Inflammatory macrophage treated with lipopolysaccharide for 4 hours (primary cell): ENCODE data around the gene AGPAT4.
A peak's percentile ranks its signal among the peaks of the same experiment; 100 is the strongest.
"Not testable (repeated sequence)": the region's sequence is repeated elsewhere in the genome, so short reads cannot be mapped to it uniquely, and the experiment has no call there.

ENCODE experiments used
- DNase-seq: peaks from one replicate; pipeline ENCODE4 v3.0.0-alpha.2; 2020

Gene AGPAT4

GRCh38 chr6:161136655-161137054 lies 137.2 kb downstream of the AGPAT4 start:
- DNase-seq = no peak

- peak; percentile 75 for DNase-seq
Observed at GRCh38 chr6:161135695-161136591, 137.9 kb downstream of the AGPAT4 start.

DNA sequence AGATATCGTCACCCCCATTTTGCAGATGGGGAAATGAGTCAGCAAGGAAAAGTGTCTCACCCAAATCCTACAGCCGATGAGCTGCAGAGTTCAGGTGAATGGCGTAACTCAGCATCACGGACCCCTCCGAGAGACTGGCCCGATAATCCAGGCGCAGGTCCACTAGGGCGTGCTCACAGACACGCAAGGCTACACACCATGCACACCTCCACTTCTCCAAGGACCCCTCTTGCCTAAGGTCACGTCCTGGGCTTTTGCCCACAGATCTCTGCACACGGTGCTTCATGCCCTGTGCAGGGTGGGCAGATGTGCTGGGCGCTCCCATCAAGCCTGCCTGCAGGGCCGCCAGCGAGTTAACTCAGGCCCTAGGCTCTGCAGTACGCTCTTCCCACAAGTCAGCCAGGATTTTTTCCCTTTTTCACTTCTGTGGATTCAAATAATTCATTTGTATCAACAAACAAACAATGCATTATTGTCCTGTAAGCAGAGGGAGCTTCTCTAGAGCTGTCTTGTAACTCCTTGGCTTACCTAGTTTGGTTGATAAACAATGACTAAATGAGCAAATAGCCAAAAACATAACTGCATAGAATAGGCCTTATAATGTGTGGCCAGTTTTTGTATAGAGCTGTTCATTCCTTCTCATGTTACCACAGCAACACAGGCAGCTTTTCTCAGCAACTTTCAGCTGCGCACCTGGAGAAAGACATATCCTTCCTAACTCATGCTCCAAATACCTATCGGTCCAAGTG lies 139.1 kb downstream of the AGPAT4 start:
- no peak for DNase-seq

DNA sequence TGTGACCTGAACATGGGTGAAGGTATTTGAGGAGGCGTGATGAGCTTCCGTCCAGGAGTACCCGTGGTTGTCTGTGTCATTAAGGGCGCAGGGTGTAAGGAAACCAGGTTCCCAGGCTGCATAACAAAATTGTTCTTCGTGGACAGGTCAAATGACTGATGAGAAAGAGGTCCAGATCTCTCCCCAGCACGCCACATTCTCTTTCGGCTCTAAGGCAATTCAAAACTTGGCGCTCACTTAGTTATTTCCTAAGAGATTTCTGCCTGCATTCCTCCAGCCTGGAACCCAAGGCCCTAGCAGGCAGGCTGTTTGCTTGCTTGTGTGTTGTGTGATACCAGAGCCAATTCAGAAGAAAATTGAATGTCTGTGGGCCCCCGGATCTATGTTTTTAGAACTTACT lies 139.9 kb downstream of the AGPAT4 start:
- DNase-seq = no peak

- DNase-seq = no peak
Observed at GRCh38 chr6:161132384-161132783, 141.5 kb downstream of the AGPAT4 start.

- peak; percentile 55 for DNase-seq
Observed at GRCh38 chr6:161130967-161131766, 142.7 kb downstream of the AGPAT4 start.

GRCh38 chr6:161130541-161130940 lies 143.3 kb downstream of the AGPAT4 start:
- no peak for DNase-seq

GRCh38 chr6:161128680-161129196 lies 145.1 kb downstream of the AGPAT4 start:
- peak; percentile 74 for DNase-seq

GRCh38 chr6:161128230-161128629 lies 145.6 kb downstream of the AGPAT4 start:
- no peak for DNase-seq

GRCh38 chr6:161127071-161127740 lies 146.7 kb downstream of the AGPAT4 start:
- DNase-seq = no peak

DNA sequence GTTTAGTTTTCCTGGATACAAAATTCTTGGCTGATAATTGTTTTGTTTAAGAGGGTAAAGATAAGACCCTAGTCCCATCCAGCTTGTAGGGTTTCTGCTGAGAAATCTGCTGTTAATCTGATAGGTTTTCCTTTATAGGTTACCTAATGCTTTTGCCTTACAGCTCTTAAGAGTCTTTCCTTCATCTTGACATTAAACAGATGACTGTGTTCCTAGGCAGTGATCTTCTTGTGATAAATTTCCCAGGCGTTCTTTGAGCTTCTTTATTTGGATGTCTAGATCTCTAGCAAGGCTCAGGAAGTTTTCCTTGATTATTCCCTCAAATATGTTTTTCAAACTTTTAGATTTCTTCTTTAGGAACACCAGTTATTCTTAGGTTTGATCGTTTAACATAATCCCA lies 148.3 kb downstream of the AGPAT4 start:
- no peak for DNase-seq

DNA sequence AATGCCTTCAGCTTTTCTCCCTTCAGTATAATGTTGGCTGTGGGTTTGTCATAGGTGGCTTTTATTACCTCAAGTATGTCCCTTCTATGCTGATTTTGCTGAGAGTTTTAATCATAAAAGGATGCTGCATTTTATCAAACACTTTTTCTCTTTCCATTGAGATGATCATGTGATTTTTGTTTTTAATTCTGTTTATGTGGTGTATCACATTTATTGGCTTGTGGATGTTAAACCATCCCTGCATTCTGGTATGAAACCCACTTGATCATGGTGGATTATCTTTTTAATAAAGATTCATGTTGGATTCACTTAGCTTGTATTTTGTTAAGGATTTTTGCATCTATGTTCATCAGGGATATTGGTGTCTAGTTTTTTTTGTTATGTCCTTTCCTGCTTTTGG lies 150.5 kb downstream of the AGPAT4 start:
- DNase-seq = not testable (repeated sequence)

- no peak for DNase-seq
Observed at GRCh38 chr6:161117942-161118341, 155.9 kb downstream of the AGPAT4 start.

- peak; percentile 100 for DNase-seq
Observed at GRCh38 chr6:161117308-161117707, 156.6 kb downstream of the AGPAT4 start.

DNA sequence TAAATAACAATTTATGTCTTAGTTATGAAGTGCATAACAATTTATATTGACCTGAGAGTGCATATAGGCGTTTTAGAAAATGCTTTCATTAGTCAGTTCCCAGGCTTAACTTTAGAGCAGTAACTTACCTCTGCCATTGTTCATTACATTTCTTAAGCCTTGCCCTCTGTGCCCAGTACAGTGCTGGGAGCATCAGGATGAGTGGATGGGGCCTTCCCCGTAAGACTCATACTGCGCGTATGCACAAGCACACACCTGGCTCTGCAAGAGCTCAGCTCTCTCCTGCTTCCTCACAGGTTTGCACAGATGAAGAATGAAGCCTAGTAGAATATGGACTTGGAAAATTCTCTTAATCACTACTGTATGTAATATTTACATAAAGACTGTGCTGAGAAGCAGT lies 157.3 kb downstream of the AGPAT4 start:
- no peak for DNase-seq

- peak; percentile 8 for DNase-seq
Observed at GRCh38 chr6:161115468-161115867, 158.4 kb downstream of the AGPAT4 start.

GRCh38 chr6:161111261-161111660 lies 162.6 kb downstream of the AGPAT4 start:
- DNase-seq = peak; percentile 76

DNA sequence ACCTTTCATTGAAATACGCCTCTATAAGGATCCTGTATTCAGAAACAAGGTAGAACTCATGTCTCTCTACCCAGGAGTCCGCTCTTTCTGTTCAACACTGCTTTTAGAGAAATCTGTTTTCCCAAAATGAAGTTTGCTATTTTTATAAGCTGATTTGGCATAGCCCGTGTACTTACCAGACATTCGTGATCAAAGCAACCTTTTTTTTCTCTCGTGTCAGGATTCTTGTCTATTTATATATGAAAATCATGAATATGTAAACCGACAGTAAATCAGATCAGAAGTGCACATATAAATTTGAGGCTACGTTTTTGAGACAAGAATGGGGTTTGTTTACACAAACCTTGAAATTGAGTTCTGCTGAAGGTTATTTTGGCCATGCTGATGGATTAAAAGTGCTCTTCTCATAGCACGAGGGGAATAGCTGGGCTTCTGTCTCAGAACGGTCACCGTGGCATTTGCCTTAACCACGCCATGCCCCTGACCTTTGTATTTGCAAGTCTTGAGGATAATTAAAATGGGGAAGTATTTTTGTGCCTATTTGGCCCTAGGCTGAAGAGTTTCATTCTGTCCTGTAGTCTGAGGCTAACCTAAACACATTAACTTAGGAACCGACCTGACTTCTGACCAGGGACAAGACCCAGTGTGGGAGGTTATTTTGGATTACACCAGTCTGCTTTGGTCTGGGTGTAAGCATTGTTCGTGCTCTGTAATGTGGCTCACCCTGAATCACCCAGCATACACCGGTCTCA lies 163.7 kb downstream of the AGPAT4 start:
- peak; percentile 47 for DNase-seq

GRCh38 chr6:161109366-161109765 lies 164.5 kb downstream of the AGPAT4 start:
- no peak for DNase-seq

DNA sequence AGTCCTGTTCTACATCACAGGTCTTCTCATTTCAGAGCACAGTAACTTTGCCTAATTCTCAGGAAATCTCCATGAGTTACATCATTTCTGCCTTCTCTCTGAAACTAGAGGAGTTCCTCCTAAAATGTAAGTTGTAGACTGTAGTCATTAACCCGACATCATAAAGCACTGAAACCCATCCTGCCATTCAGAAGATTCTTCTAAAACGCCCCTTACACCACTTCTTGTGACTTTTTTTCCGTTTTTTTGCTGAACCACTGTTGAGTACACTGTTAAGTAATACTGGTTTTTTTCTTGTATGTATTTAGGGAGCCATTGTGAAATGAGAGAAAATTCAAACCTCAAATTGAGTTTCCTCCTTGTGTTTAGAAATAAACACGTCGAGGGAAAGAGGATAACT lies 164.9 kb downstream of the AGPAT4 start:
- peak; percentile 98 for DNase-seq
